MV-4-11 (cell line): ENCODE results near the gene EIF3I.
A peak's percentile ranks its signal among the peaks of the same experiment; 100 is the strongest.

ENCODE experiments used
- DNase-seq: peaks from one replicate; lab custom pipeline; 2025; lab: John Stamatoyannopoulos, UW

Gene EIF3I

GRCh38 chr1:32221980-32222755, at the start of gene EIF3I, which contains the start of gene TMEM234:
TSS of gene EIF3I (plus strand) at chr1:32222407. CDS start at chr1:32222442, 35 bp downstream.
TSS of gene TMEM234 (minus strand) at chr1:32222353. CDS start at chr1:32222322, 31 bp downstream.
- DNase-seq: peak; percentile 89

- DNase-seq: no peak
These were observed 49.5 kb upstream of the EIF3I start for GRCh38 chr1:32172621-32173245.

GRCh38 chr1:32178380-32179192, 43.6 kb upstream of the EIF3I start:
- peak; percentile 16 for DNase-seq

GRCh38 chr1:32179193-32179442, 43.1 kb upstream of the EIF3I start:
- no peak for DNase-seq

DNA sequence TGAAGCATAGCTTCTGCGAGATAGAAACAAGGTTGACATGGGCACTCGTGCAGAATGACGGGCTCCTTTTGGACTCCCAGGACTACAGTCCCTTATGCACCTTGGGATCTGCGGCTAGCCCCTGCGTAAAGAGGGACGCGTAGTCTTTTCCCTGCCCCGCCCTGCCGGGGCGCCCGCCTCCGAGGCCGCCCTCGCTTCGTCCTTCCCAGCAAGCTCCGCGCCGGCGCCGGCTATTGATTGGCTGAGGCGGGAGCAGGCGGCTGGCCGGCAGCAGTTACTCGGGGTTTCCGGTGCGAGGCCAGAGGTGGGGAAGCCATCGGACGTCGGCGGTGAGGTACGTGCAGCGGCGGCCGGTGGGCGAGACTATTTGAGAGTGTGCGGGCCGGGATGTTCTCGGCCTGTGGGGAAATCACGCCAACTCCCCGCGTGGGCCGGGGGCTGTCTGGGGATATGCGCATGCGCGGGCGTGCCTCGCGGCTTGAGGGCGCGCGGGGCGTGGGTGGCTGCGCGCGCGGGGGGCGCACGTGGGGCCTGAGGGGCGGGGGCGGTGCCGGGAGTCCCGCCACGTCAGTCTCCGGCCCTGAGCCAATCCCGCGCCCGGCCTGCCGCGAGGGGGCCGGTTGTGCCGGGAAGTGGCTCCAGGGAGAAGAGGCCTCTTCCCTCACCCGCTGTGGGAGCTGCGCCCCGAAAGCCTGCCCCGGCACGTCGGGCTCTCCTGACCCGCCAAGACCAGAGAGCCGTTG, 42.6 kb upstream of the EIF3I start, which contains the start of gene TXLNA:
Gene TXLNA (plus strand): TSS at position 233 of the 743 bp plus-strand sequence. CDS start 671 bp downstream, outside the sequence.
- peak; percentile 83 for DNase-seq

GRCh38 chr1:32180186-32181060, 41.8 kb upstream of the EIF3I start:
- peak; percentile 33 for DNase-seq

DNA sequence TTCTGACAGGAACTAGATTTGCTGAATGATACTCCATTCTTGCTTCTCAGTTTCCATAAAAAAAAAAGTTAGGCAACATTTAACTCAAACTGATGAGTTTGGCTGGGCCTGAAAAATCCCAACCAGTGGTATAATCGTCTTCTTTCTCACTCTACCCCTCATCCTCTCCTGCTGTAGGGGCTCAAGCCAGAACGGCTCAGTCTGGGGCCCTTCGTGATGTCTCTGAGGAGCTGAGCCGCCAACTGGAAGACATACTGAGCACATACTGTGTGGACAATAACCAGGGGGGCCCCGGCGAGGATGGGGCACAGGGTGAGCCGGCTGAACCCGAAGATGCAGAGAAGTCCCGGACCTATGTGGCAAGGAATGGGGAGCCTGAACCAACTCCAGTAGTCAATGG, 41.1 kb upstream of the EIF3I start:
- DNase-seq: no peak

DNA sequence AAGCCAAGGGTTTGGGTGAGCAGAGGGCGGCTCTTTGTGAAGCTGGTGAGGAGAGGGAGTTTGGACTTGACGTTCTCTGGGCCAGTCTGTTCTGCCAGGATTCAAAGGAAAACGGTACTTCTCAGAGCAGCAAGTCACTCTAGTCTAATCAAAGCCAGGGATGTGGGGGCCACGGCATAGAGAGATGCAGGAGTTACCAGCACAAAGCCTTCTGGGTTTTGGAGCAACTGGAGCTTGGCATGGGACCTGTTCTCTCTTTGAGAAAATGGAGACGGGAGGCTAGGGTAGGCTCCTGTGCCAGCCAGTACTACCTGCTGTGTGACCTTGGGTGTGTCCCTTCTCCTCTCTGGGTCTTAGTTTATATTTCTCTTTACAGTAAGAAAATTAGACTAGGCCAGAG, 40.6 kb upstream of the EIF3I start:
- no peak for DNase-seq

GRCh38 chr1:32182060-32182459, 40.1 kb upstream of the EIF3I start:
- DNase-seq: no peak

GRCh38 chr1:32184650-32185049, 37.6 kb upstream of the EIF3I start:
- DNase-seq: no peak

DNA sequence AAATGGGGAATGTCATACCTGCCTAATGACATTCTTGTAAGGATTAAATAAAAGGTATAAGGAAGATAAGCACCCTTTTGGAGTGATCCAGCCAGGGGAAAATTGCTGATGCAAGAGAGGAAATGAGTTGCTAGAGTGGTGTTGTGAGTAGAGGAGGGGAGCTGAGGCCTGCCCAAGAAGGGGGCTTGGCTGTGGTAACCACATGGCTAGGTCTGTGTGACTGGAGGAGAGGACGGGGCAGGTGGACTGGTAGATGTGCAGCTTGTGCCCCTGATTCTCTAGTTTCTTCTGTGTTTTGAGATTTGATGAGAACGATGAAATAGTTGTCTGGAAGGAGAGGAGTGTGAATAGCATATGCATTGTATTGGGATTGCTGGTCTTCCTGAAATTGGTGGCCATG, 36.1 kb upstream of the EIF3I start:
- no peak for DNase-seq

GRCh38 chr1:32186491-32186890, 35.7 kb upstream of the EIF3I start:
- DNase-seq: no peak

GRCh38 chr1:32187850-32188249, 34.4 kb upstream of the EIF3I start:
- DNase-seq: no peak

GRCh38 chr1:32192220-32192948, 29.8 kb upstream of the EIF3I start:
- DNase-seq: no peak

- DNase-seq: no peak
These were observed 27.2 kb upstream of the EIF3I start for GRCh38 chr1:32194984-32195383.

GRCh38 chr1:32195531-32195930, 26.7 kb upstream of the EIF3I start:
- DNase-seq: no peak

- no peak for DNase-seq
These were observed 26.0 kb upstream of the EIF3I start for GRCh38 chr1:32195972-32196823.

GRCh38 chr1:32197074-32197473, 25.1 kb upstream of the EIF3I start:
- DNase-seq: no peak

DNA sequence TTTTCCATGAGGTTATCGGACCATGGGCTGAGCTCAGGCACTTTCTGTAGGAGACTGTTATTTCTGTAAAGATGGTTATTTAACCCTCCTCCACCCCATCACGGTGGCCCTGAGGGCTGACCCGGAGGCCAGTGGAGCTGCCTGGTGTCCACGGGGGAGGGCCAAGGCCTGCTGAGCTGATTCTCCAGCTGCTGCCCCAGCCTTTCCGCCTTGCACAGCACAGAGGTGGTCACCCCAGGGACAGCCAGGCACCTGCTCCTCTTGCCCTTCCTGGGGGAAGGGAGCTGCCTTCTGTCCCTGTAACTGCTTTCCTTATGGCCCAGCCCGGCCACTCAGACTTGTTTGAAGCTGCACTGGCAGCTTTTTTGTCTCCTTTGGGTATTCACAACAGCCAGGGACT, 24.4 kb upstream of the EIF3I start:
- DNase-seq: no peak
